Adrenal gland (tissue), 12 donors: ENCODE measurements around the gene WFDC1. TPM values are rescaled to one million over a fixed set of nuclear protein-coding genes. Genes with fewer than 3 reads are reported as not detected.

ENCODE experiments used
- DNase-seq, 7 donors: peaks; one replicate each; pipeline ENCODE4 v3.0.0-alpha.2; 2019 to 2020
- H3K27ac ChIP-seq, 5 donors: fragments of 200-600 bp; sonication (generic) in 4 of 5; 1 replicate in 3 of 5; 2 replicates in 2 of 5; pipeline versions ENCODE4 v1.5.1 to v1.8.0; 2016 to 2020; ENCODE audit warnings: mild to moderate bottlenecking in 1 of 5
- H3K27me3 ChIP-seq: fragments of 200-600 bp; 2 replicates; pipeline ENCODE4 v1.8.0; 2021
- H3K36me3 ChIP-seq, 2 donors: fragments of 200-600 bp; replicated peaks in 1 of 2; 1 replicate in 1 of 2; 2 replicates in 1 of 2; pipeline versions ENCODE4 v1.5.1 to v1.8.0; 2018 to 2022
- H3K4me1 ChIP-seq, 2 donors: fragments of 200-600 bp; replicated peaks in 1 of 2; 1 replicate in 1 of 2; 2 replicates in 1 of 2; pipeline versions ENCODE4 v1.5.1 to v1.8.0; 2018 to 2021
- H3K4me3 ChIP-seq, 4 donors: fragments of 200-600 bp; sonication (generic) in 3 of 4; one replicate each; pipeline ENCODE4 v1.5.1; 2016 to 2018
- H3K9me3 ChIP-seq, 3 donors: fragments of 200-600 bp; sonication (generic) in 1 of 3; replicated peaks in 1 of 3; 1 replicate in 2 of 3; 2 replicates in 1 of 3; pipeline versions ENCODE4 v1.5.1 to v1.8.0; 2016 to 2021
- POLR2A ChIP-seq, 2 donors: fragments of 450-650 bp; IDR thresholded peaks; one replicate each; pipeline ENCODE4 v1.6.1; 2017; ENCODE audit warnings: antibody characterized with exemption in 2 of 2, mild to moderate bottlenecking in 2 of 2, moderate library complexity in 1 of 2
- WGBS, 4 donors: extraction: QIAGEN DNeasy Blood & Tissue Kit in 2 of 4; methylation state at CpG; one replicate each; pipeline versions ENCODE4 v1.1.5 to v1.1.7; 2013 to 2017; 5-methylcytosine and 5-hydroxymethylcytosine counted together
- intact Hi-C, 2 donors: fragments of 100-400 bp; cut with DNase I; formaldehyde crosslinking; loops; one replicate each; pipeline versions ENCODE4 v1.14.1 to v1.15.0; 2022 to 2023
- polyA plus RNA-seq, 3 donors: library from polyadenylated mRNA; stranded (reverse); fragments of 200-250 nt in 2 of 3; fragments of 350-450 nt in 1 of 3; fragmentation: Illumina TruSeq in 1 of 3; extraction: RNeasy Lipid Tissue Mini Kit (QIAGEN cat#74804) in 1 of 3; gene quantifications; one replicate each; pipeline ENCODE4 v1.2.3, GENCODE V29; 2013 to 2014
- total RNA-seq, 9 donors: library from RNA; depleted of rRNA in 4 of 9; stranded (reverse); fragments of >200 nt in 4 of 9; fragments of 120-200 nt in 1 of 9; fragmentation: NEBNext Ultra II Directional in 1 of 9; extraction: Animal tissue kit (Norgen Biotek cat#: 25700) in 1 of 9; gene quantifications; one replicate each; pipeline versions ENCODE4 v1.1.0 to v1.2.4, GENCODE V29; 2013 to 2023
- TF ChIP-seq, protein P1 (sequence below), 6 experiments: fragments of 450-650 bp in 4 of 6; fragments of 200-600 bp in 2 of 6; sonication (generic) in 1 of 6; IDR thresholded peaks; 1 replicate in 5 of 6; 2 replicates in 1 of 6; pipeline versions ENCODE4 v1.5.1 to v1.8.0; 2016 to 2021; ENCODE audit warnings: antibody characterized with exemption in 6 of 6, mild to moderate bottlenecking in 2 of 6, moderate library complexity in 1 of 6
- donor health status: healthy with polysubstance abuse.
- donor health status: Bipolar disorder and iron deficiency.
- donor health status: DM: yes; HTN: yes; CAD: no.
- donor health status: DM: no; HTN: no; CAD: no.
- donor health status: DM: no; HTN: no; CAD: no.
- donor health status: DM: yes; HTN: yes; CAD: no.

Gene WFDC1
- total and polyA plus RNA-seq, 12 donors: 9.6 to 284 (median 39.8) TPM

- no peaks in the 10 kb centered on the region for H3K27me3 ChIP-seq
- H3K9me3 ChIP-seq: no peaks in the 10 kb centered on the region
- 69 to 87% (median 77%) methylated on average over 1 to 2 of the region's 2 CpGs for WGBS, 4 donors
- H3K4me1 ChIP-seq: no peaks in the 10 kb centered on the region
- no peak for DNase-seq
- intact Hi-C loops: no loop called here
- no peak overlapping the region for H3K4me3 ChIP-seq
- TF ChIP-seq, protein P1, sequence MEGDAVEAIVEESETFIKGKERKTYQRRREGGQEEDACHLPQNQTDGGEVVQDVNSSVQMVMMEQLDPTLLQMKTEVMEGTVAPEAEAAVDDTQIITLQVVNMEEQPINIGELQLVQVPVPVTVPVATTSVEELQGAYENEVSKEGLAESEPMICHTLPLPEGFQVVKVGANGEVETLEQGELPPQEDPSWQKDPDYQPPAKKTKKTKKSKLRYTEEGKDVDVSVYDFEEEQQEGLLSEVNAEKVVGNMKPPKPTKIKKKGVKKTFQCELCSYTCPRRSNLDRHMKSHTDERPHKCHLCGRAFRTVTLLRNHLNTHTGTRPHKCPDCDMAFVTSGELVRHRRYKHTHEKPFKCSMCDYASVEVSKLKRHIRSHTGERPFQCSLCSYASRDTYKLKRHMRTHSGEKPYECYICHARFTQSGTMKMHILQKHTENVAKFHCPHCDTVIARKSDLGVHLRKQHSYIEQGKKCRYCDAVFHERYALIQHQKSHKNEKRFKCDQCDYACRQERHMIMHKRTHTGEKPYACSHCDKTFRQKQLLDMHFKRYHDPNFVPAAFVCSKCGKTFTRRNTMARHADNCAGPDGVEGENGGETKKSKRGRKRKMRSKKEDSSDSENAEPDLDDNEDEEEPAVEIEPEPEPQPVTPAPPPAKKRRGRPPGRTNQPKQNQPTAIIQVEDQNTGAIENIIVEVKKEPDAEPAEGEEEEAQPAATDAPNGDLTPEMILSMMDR (IDR thresholded peaks at IDR 0.05): no peak
- no peak for TF ChIP-seq POLR2A (IDR thresholded peaks at IDR 0.05)
- no peaks in the 10 kb centered on the region for H3K36me3 ChIP-seq
- H3K27ac ChIP-seq: no peak overlapping the region
These were observed 31.9 kb downstream of the WFDC1 start for GRCh38 chr16:84326545-84326944.

DNA sequence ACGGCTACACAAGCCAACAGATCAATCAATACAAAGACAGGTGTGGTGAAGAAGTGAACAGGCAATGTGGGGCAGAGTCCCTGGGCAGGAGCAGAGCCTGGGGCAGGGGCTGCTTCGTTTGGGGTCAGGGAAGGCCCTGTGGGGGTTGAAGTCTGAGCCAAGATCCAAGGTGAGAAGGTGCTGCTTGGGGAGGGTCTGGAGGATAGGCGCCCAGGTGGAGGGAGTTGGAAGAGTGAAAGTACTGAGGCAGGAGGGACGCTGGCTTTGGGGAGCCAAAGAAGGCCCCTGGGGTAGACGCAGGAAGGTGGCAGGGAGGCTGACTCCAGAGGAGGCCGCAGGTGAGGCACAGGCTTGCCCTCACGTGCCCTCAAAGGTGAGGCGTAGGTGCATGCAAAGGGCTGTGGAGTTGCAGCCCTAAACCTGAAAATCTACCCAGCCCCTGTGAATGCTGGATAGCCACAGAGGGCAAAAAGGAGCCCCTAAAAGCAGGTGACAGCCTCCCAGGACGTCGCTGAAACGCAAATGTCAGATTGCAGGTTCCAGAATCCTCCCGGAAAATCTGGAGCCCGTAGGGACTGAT lies 33.3 kb downstream of the WFDC1 start:
- DNase-seq: no peak
- no peak overlapping the region for H3K4me3 ChIP-seq
- intact Hi-C loops: no loop called here
- TF ChIP-seq, protein P1 (IDR thresholded peaks at IDR 0.05): no peak
- no peak for TF ChIP-seq POLR2A (IDR thresholded peaks at IDR 0.05)
- H3K9me3 ChIP-seq: no peaks in the 10 kb centered on the region
- 75 to 83% (median 78%) methylated on average over 12 to 13 of the region's 13 CpGs for WGBS, 4 donors
- no peak overlapping the region for H3K27ac ChIP-seq
- no peaks in the 10 kb centered on the region for H3K27me3 ChIP-seq
- H3K36me3 ChIP-seq: no peaks in the 10 kb centered on the region
- H3K4me1 ChIP-seq: no peaks in the 10 kb centered on the region

DNA sequence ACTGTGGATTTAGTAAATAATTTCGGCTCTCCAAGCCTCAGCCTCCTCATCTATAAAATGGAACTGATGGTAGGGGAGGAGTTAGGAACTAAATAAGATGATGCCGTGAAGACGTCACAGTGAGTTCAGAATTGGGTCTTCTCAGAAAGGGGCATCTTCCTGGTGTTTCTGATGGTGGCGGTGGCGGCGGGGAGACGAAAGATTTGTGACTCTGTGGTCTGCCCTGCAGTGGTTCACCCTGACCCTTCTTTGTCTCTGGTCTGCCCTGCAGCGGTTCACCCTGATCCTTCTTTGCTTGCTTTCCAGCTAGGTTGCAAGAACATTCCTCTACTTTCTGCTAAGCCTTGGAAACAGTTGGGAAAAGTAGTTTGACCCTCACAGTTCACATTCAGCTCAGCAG lies 34.3 kb downstream of the WFDC1 start:
- TF ChIP-seq POLR2A (IDR thresholded peaks at IDR 0.05): no peak
- H3K4me1 ChIP-seq: no peaks in the 10 kb centered on the region
- no peak for DNase-seq
- H3K27ac ChIP-seq: no peak overlapping the region
- H3K9me3 ChIP-seq: no peaks in the 10 kb centered on the region
- 83 to 91% (median 90%) methylated on average over 8 of the region's 8 CpGs for WGBS, 4 donors
- no peak overlapping the region for H3K4me3 ChIP-seq
- no peaks in the 10 kb centered on the region for H3K27me3 ChIP-seq
- intact Hi-C loops: no loop called here
- no peaks in the 10 kb centered on the region for H3K36me3 ChIP-seq

DNA sequence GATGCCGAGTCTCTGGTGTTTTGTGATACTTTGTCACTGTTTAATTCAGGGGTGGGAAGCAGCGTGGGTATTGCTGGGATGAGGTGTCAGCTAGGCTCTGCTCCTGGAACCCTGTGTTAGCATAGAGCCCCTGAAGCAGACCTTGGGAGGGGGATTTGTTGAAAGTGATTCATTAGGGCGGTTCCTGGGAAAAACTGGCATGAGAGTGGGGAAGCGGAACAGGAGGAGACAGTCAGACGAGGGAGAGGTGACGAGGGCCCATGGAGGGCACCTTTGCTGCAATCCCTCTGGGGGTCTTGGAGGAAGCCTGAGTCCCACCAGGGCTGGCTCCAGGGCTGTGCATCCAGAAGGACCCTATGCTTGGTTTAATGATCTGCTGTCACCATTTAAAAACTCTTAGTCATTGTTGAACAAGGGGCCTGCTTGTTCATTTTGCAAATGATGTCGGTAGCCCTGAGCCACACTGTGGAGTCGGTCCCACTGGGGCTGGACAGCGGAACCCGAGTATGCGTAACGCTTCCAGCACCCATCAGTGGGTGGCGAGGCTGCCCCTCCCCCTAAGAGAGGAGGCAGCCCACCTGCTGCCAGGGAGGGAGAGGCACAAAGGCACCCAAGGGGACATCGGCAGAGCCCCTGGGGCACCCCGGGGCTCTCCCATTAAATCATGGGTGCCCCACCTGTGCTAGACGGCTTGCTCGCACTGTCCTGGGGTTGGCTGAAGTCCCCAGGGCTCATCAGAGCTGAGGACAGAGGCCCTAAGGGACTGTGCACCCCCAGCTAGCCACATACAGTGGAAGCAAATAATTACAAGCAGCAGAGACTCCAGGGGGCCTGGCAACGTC lies 35.4 kb downstream of the WFDC1 start:
- intact Hi-C loops: no loop called here

More for the DNA sequence above, 35.4 kb downstream of the WFDC1 start:
- Histone ChIP-seq H3K36me3 (no peaks in the 10 kb centered on the region), H3K4me3 (no peak overlapping the region), H3K4me1 (no peaks in the 10 kb centered on the region), H3K9me3 (no peaks in the 10 kb centered on the region), H3K27ac (no peak overlapping the region), H3K27me3 (no peaks in the 10 kb centered on the region)
- no peak for TF ChIP-seq POLR2A (IDR thresholded peaks at IDR 0.05)
- TF ChIP-seq, protein P1 (IDR thresholded peaks at IDR 0.05): no peak
- no peak for DNase-seq
- WGBS, 4 donors: 76 to 82% (median 78%) methylated on average over 17 to 18 of the region's 18 CpGs
